CD8-positive, alpha-beta memory T cell (primary cell): Measurements from ENCODE around the gene PEX11G. TPM values are rescaled to one million over a fixed set of nuclear protein-coding genes. Genes with fewer than 3 reads are reported as not detected.

ENCODE experiments used
- CTCF ChIA-PET: fragments of 350-600 bp; sonication (Branson Sonifier 250); formaldehyde crosslinking; loops from one replicate; lab custom pipeline; 2021; ENCODE audit warnings: antibody characterized with exemption; lab: Charles Lee
- POLR2A ChIA-PET: fragments of 350-600 bp; sonication (Branson Sonifier 250); formaldehyde crosslinking; loops from one replicate; lab custom pipeline; 2021; ENCODE audit warnings: antibody characterized with exemption; lab: Charles Lee
- DNase-seq, 5 donors: peaks; one replicate each; pipeline versions ENCODE4 v3.0.0 to v3.0.0-alpha.2; 2020 to 2022; ENCODE audit warnings: mixed read lengths in 1 of 5
- H3K27ac ChIP-seq: one replicate; pipeline ENCODE4 v1.7.0; 2013; ENCODE audit warnings: low read depth, mild to moderate bottlenecking, low read length, moderate library complexity
- H3K27me3 ChIP-seq: 2 replicates; pipeline ENCODE4 v1.7.0; 2013; ENCODE audit warnings: low read length, mild to moderate bottlenecking; ENCODE audit not compliant: insufficient read depth, poor library complexity, severe bottlenecking
- H3K36me3 ChIP-seq: 2 replicates; pipeline ENCODE4 v1.7.0; 2013; ENCODE audit warnings: mild to moderate bottlenecking, low read length, moderate library complexity; ENCODE audit not compliant: insufficient read depth
- H3K4me1 ChIP-seq: 2 replicates; pipeline ENCODE4 v1.7.0; 2013; ENCODE audit warnings: mild to moderate bottlenecking, low read length, moderate library complexity; ENCODE audit not compliant: insufficient read depth
- H3K4me3 ChIP-seq: 2 replicates; pipeline ENCODE4 v1.7.0; 2013; ENCODE audit warnings: mild to moderate bottlenecking, low read length
- H3K9me3 ChIP-seq: 2 replicates; pipeline ENCODE4 v1.7.0; 2013; ENCODE audit warnings: mild to moderate bottlenecking, low read length
- H3K27ac Mint-ChIP-seq, 8 donors: one replicate each; pipeline ENCODE4 v1.8.0; 2020 to 2021; ENCODE audit warnings: mixed read lengths in 8 of 8, mild to moderate bottlenecking in 6 of 8, inconsistent platforms in 3 of 8, moderate library complexity in 3 of 8
- H3K27me3 Mint-ChIP-seq, 2 donors: one replicate each; pipeline ENCODE4 v1.8.0; 2020 to 2021; ENCODE audit warnings: mixed read lengths in 2 of 2, mild to moderate bottlenecking in 1 of 2, moderate library complexity in 1 of 2
- H3K36me3 Mint-ChIP-seq, 3 donors: one replicate each; pipeline ENCODE4 v1.8.0; 2020 to 2021; ENCODE audit warnings: mixed read lengths in 3 of 3, inconsistent platforms in 1 of 3, mild to moderate bottlenecking in 1 of 3
- H3K4me1 Mint-ChIP-seq, 3 donors: one replicate each; pipeline ENCODE4 v1.8.0; 2020 to 2021; ENCODE audit warnings: mixed read lengths in 3 of 3, inconsistent platforms in 1 of 3, mild to moderate bottlenecking in 1 of 3
- H3K4me3 Mint-ChIP-seq, 7 donors: one replicate each; pipeline ENCODE4 v1.8.0; 2020 to 2021; ENCODE audit warnings: mixed read lengths in 7 of 7, mild to moderate bottlenecking in 6 of 7, moderate library complexity in 4 of 7, inconsistent platforms in 2 of 7
- H3K9me3 Mint-ChIP-seq, 5 donors: one replicate each; pipeline ENCODE4 v1.8.0; 2020 to 2022; ENCODE audit warnings: mixed read lengths in 5 of 5, mild to moderate bottlenecking in 3 of 5, moderate library complexity in 2 of 5, inconsistent platforms in 1 of 5
- polyA plus RNA-seq: library from polyadenylated mRNA; unstranded; fragments of 300-500 nt; fragmentation: Illumina TruSeq; gene quantifications from one replicate; pipeline ENCODE4 v1.2.3, GENCODE V29; 2021
- total RNA-seq, 2 experiments: library from RNA; stranded (reverse); gene quantifications; one replicate each; pipeline ENCODE4 v1.2.3, GENCODE V29; 2021

Gene PEX11G
- total and polyA plus RNA-seq, 3 experiments from 2014 or later = 0.94 to 1.7 (median 0.95) TPM

GRCh38 chr19:7507884-7508283, 19.0 kb upstream of the PEX11G start:
- POLR2A ChIA-PET = no interaction called here
- H3K4me1 ChIP-seq = peaks cover 8% of the 10 kb centered on the region
- Mint-ChIP-seq H3K36me3 (no peaks in the 10 kb centered on the region), H3K4me1 (peaks cover 7 to 12% (median 8%) of the 10 kb centered on the region in 3 donors), H3K9me3 (no peaks in the 10 kb centered on the region), H3K27me3 (peaks cover 27 to 41% of the 10 kb centered on the region in 2 donors), H3K4me3 (no peak overlapping the region), H3K27ac (no peak overlapping the region)
- H3K36me3 ChIP-seq = no peaks in the 10 kb centered on the region
- CTCF ChIA-PET = no interaction called here
- H3K4me3 ChIP-seq = no peak overlapping the region
- DNase-seq = no peak
- no peaks in the 10 kb centered on the region for H3K9me3 ChIP-seq
- peaks cover 9% of the 10 kb centered on the region for H3K27me3 ChIP-seq
- no peak overlapping the region for H3K27ac ChIP-seq

DNA sequence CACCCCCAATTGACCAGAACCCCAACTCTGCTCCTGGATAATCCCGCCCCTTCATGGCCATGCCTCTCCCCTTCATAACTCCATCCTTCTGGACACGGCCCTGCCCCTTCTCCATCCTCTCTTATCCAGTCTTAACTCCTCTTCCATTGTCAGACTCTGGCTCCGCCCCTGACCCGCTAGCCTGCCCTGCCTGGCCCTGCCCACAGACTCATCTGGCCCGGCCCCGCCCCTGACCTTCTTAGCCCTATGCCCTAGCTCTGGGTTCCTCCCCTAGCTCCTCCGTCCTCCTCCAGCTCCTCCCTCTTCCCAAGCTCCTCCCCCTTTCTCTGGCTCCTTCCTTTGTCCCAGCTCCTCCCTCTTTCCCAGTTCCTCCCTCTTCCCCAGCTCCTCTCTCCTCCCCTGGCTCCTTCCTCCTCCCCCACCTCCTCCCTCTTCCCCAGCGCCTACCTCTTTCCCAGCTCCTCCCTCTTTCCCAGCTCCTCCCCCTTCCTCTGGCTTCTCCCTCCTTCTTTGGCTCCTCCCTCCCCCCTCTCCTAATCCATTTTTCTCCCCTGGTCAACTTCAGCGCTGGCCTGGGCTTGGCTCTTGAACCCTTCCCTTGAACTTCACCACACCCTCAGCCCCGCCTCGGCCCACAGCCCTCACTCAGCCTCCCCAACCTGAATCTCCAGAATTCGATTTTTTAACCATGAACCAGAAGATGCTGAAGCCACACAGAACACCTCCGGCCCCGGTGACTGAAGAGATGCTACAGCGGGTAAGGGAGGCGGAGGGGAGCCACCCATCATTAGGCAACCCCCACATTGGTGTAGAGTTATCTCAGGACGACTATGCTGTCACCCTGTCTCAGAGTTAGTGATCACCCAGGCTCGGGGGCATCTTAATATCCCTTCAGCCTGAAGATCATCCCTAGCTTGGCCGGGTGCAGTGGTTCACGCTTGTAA, 17.8 kb upstream of the PEX11G start:
- H3K27me3 ChIP-seq = peaks cover 9% of the 10 kb centered on the region
- Mint-ChIP-seq H3K36me3 (no peaks in the 10 kb centered on the region), H3K9me3 (no peaks in the 10 kb centered on the region), H3K27ac (peak overlapping the region in 1 of 8 donors; percentile 82), H3K4me3 (no peak overlapping the region), H3K4me1 (peaks cover 7 to 12% (median 8%) of the 10 kb centered on the region in 3 donors), H3K27me3 (peaks cover 38 to 50% of the 10 kb centered on the region in 2 donors)
- H3K27ac ChIP-seq = no peak overlapping the region
- H3K9me3 ChIP-seq = no peaks in the 10 kb centered on the region
- H3K36me3 ChIP-seq = no peaks in the 10 kb centered on the region
- CTCF ChIA-PET = interaction anchor here (0.6 kb wide), 1 partner anchor 42 kb away, joined by 3 read pairs; no protein-coding TSS in a partner anchor
- H3K4me1 ChIP-seq = peaks cover 8% of the 10 kb centered on the region
- H3K4me3 ChIP-seq = no peak overlapping the region
- peak in 2 of 5 donors; percentile 12 to 16 for DNase-seq
- POLR2A ChIA-PET = interaction anchor here (0.7 kb wide), 1 partner anchor 18 kb away, joined by 9 read pairs; no protein-coding TSS in a partner anchor

DNA sequence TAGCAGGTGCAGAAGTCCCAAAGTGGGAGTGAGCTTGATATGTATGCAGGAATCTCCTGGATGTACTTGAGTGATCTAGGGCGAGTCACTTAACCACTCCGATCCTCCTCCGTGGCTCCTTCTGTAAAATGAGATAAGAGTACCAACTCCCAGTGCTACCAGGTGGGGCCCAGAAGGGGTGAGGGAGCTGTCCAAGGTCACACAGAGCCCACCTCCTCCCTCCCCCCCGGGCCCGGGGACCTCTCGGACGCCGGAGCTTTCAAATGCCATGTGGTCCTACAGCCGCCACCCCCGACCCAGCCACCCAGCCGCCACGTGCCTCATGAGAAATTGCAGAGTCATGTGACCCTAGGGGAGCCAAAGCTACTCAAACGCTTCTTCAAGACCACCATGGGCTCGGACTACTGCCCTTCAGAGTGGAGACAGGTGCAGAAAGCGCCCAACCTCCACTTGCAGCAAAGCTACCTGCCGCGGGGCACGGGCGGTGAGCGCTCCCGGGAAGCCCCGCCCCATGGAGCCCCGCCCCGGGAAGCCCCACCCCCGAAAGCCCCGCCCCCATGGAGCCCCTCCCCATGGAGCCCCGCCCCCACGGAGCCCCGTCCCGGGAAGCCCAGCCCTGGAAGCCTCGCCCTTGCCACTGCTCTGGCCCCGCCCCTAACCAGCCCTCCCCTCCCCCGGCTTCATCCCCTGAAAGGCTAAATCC, 17.0 kb upstream of the PEX11G start:
- H3K4me3 Mint-ChIP-seq = peak overlapping the region in 3 of 7 donors; percentile 29 to 41 (median 32)
- H3K36me3 Mint-ChIP-seq = no peaks in the 10 kb centered on the region
- no peak for DNase-seq
- peaks cover 43 to 56% of the 10 kb centered on the region in 2 donors for H3K27me3 Mint-ChIP-seq
- H3K27ac Mint-ChIP-seq = peak overlapping the region in 1 of 8 donors; percentile 19
- peaks cover 7 to 12% (median 8%) of the 10 kb centered on the region in 3 donors for H3K4me1 Mint-ChIP-seq
- POLR2A ChIA-PET = interaction anchor here (0.7 kb wide), 1 partner anchor 19 kb away, joined by 9 read pairs; no protein-coding TSS in a partner anchor
- Histone ChIP-seq H3K9me3 (no peaks in the 10 kb centered on the region), H3K4me3 (no peak overlapping the region), H3K27me3 (peaks cover 9% of the 10 kb centered on the region), H3K4me1 (peaks cover 8% of the 10 kb centered on the region), H3K27ac (no peak overlapping the region), H3K36me3 (no peaks in the 10 kb centered on the region)
- H3K9me3 Mint-ChIP-seq = no peaks in the 10 kb centered on the region
- CTCF ChIA-PET = no interaction called here

DNA sequence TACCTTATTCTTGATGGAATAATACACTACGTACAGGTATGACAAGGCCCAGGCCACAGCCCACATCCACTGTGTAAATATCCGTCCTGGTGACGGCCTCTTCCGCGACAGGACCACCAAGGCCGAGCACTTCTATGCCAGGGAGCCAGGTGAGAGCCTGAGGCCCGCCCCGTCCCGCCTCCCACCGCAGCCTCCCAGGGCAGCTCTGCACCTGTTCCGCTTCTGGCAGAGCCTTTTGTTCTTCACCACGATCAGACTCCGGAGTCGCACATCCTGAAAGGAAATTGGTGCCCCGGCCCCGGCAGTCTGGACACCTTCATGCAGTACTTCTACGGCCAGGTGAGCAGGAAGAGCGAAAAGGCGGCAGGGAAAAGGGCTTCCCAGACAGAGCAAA, 16.4 kb upstream of the PEX11G start:
- Mint-ChIP-seq H3K27ac (peak overlapping the region in 1 of 8 donors; percentile 19), H3K27me3 (peaks cover 42 to 56% of the 10 kb centered on the region in 2 donors), H3K4me3 (peak overlapping the region in 3 of 7 donors; percentile 29 to 41 (median 32)), H3K9me3 (no peaks in the 10 kb centered on the region), H3K36me3 (no peaks in the 10 kb centered on the region), H3K4me1 (peaks cover 7 to 12% (median 8%) of the 10 kb centered on the region in 3 donors)
- no peaks in the 10 kb centered on the region for H3K36me3 ChIP-seq
- POLR2A ChIA-PET = no interaction called here
- peaks cover 8% of the 10 kb centered on the region for H3K4me1 ChIP-seq
- H3K27me3 ChIP-seq = peaks cover 9% of the 10 kb centered on the region
- CTCF ChIA-PET = interaction anchor here (0.6 kb wide), 1 partner anchor 15 kb away, joined by 3 read pairs; no protein-coding TSS in a partner anchor
- DNase-seq = no peak
- no peaks in the 10 kb centered on the region for H3K9me3 ChIP-seq
- no peak overlapping the region for H3K27ac ChIP-seq
- H3K4me3 ChIP-seq = no peak overlapping the region

DNA sequence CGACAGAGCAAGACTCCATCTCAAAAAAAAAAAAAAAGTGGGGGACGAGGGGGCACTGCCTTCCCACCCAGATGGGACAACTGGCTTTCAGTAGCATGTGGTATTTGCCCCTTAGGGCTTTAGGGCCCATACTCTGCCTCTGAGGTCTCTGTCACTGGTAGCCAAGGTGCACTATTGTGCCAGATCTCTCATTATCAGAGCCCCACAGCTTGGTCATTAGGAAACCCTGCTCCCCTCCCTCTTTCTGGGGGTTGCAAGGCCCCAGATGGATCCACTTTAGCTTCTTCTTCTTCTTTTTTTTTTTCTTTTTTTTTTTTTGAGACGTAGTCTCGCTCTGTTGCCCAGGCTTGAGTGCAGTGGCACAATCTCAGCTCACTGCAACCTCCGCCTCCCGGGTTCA, 15.8 kb upstream of the PEX11G start:
- no peaks in the 10 kb centered on the region for H3K9me3 ChIP-seq
- no peak overlapping the region for H3K27ac Mint-ChIP-seq
- peaks cover 7 to 12% (median 8%) of the 10 kb centered on the region in 3 donors for H3K4me1 Mint-ChIP-seq

DNA sequence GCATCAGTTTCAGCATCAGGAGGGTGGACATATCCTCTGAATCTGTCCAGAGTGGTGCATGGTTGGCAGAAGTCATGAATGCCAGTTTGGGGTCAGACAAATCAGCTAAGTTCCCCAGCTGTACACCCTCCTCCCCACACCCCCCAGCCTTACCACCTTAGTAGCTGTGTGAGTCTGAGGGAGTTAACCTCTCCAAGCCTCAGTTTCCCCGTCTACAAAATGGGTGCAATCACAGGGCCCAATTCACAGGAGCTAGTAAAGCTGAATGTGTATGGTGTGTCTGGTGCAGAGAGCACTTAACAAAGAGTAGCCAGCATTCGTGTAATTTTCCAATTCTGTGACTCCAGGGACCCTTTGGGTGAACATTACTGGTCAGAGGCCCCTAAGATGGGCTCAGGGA, 13.7 kb upstream of the PEX11G start:
- Histone ChIP-seq H3K4me3 (no peak overlapping the region), H3K9me3 (no peaks in the 10 kb centered on the region), H3K4me1 (peaks cover 8% of the 10 kb centered on the region), H3K27ac (no peak overlapping the region), H3K36me3 (no peaks in the 10 kb centered on the region), H3K27me3 (peaks cover 9% of the 10 kb centered on the region)
- Mint-ChIP-seq H3K27me3 (peaks cover 45 to 51% of the 10 kb centered on the region in 2 donors), H3K9me3 (peaks cover 0 to 2% (median 0%) of the 10 kb centered on the region in 5 donors), H3K4me1 (peaks cover 7 to 12% (median 9%) of the 10 kb centered on the region in 3 donors), H3K36me3 (no peaks in the 10 kb centered on the region), H3K4me3 (no peak overlapping the region), H3K27ac (no peak overlapping the region)
- POLR2A ChIA-PET = interaction anchor here (0.6 kb wide), 1 partner anchor 12 kb away, joined by 17 read pairs; no protein-coding TSS in a partner anchor
- CTCF ChIA-PET = no interaction called here
- DNase-seq = no peak

More for the DNA sequence above, 15.8 kb upstream of the PEX11G start:
- H3K27me3 ChIP-seq = peaks cover 9% of the 10 kb centered on the region
- H3K4me1 ChIP-seq = peaks cover 8% of the 10 kb centered on the region
- H3K4me3 ChIP-seq = no peak overlapping the region
- no peak for DNase-seq
- Mint-ChIP-seq H3K36me3 (no peaks in the 10 kb centered on the region), H3K4me3 (no peak overlapping the region), H3K27me3 (peaks cover 36 to 59% of the 10 kb centered on the region in 2 donors), H3K9me3 (no peaks in the 10 kb centered on the region)
- H3K27ac ChIP-seq = no peak overlapping the region
- H3K36me3 ChIP-seq = no peaks in the 10 kb centered on the region
- ChIA-PET POLR2A (no interaction called here), CTCF (interaction anchor here (0.6 kb wide), 1 partner anchor 15 kb away, joined by 3 read pairs; no protein-coding TSS in a partner anchor)

DNA sequence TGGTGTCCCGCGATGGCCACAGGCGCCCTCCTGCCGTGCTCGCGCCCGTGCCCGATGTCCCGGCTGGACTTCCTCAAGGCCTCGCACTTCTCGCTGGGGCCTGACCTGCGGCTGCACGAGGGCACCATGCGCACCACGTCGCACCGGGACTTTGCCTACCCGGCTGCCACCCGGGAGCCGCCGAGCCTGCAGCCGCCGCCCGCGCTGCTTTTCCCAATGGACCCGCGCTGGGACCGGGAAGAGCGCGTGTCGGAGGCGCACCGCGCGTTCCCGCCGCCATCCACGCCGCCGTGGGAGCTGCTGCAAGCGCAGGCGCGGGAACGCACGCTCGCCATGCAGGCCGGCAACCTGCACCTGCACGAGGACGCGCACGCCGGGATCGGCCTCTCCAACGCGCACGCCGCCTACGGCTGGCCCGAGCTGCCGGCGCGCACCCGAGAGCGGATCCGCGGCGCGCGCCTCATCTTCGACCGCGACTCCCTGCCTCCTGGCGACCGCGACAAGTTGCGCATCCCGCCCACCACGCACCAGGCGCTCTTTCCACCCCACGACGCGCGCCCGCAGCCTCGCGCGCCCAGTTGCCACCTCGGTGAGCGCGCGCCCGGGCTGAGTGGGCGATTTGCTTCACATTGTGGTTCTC, 12.1 kb upstream of the PEX11G start:
- CTCF ChIA-PET = no interaction called here
- Histone ChIP-seq H3K27me3 (peaks cover 9% of the 10 kb centered on the region), H3K27ac (no peak overlapping the region), H3K4me3 (no peak overlapping the region), H3K36me3 (no peaks in the 10 kb centered on the region), H3K9me3 (no peaks in the 10 kb centered on the region), H3K4me1 (peaks cover 8% of the 10 kb centered on the region)
- peaks cover 43 to 53% of the 10 kb centered on the region in 2 donors for H3K27me3 Mint-ChIP-seq
- DNase-seq = no peak
- no peaks in the 10 kb centered on the region for H3K36me3 Mint-ChIP-seq
- H3K4me1 Mint-ChIP-seq = peaks cover 6 to 9% (median 7%) of the 10 kb centered on the region in 3 donors
- H3K27ac Mint-ChIP-seq = no peak overlapping the region
- peaks cover 0 to 2% (median 0%) of the 10 kb centered on the region in 5 donors for H3K9me3 Mint-ChIP-seq
- peak overlapping the region in 4 of 7 donors; percentile 19 to 56 (median 43) for H3K4me3 Mint-ChIP-seq
- POLR2A ChIA-PET = no interaction called here
